HepG2 (cell line): ENCODE measurements around the gene AKT3. TPM values are rescaled to one million over a fixed set of nuclear protein-coding genes. Genes with fewer than 3 reads are reported as not detected.
A peak's percentile ranks its signal among the peaks of the same experiment; 100 is the strongest.

Experiments
- ATAC-seq: fragments of 200-7000 bp; cut with Tn5 transposase; 3 replicates; pipeline ENCODE4 v1.9.1; 2020; ENCODE audit warnings: mild to moderate bottlenecking, moderate library complexity
- BruUV-seq: library from RNA; stranded (reverse); fragments of 400-500 nt; replicated peaks from 2 replicates; lab custom pipeline; 2021; lab: Mats Ljungman, UMichigan
- CTCF ChIA-PET: fragments of 300-600 bp; formaldehyde crosslinking; extraction: SDS; loops from one replicate; lab custom pipeline; 2021; ENCODE audit warnings: low total read pairs, inconsistent platforms, low intra/inter-chr PET ratio; lab: Yijun Ruan, JAX
- POLR2A ChIA-PET: fragments of 350-600 bp; sonication (Branson Sonifier 250); formaldehyde crosslinking; loops from one replicate; lab custom pipeline; 2020; ENCODE audit warnings: antibody characterized with exemption, inconsistent platforms; lab: Yijun Ruan, JAX
- DNase-seq: peaks from one replicate; pipeline ENCODE4 v3.0.0-alpha.2; 2015; ENCODE audit warnings: low spot score
- FAIRE-seq: peaks from 3 replicates; lab custom pipeline; 2011; peaks lifted over from hg19 to GRCh38; lab: Jason Lieb, UNC
- H2AFZ ChIP-seq: one replicate; pipeline ENCODE4 v1.6.1; 2011; ENCODE audit warnings: low read length, inconsistent platforms
- H3K27ac ChIP-seq: fragments of 300-600 bp; 3 replicates; pipeline ENCODE4 v1.8.0; 2011; ENCODE audit warnings: mixed run types, mild to moderate bottlenecking, mixed read lengths, low read length, inconsistent platforms; ENCODE audit not compliant: insufficient read depth; ENCODE audit errors: extremely low read length
- H3K27me3 ChIP-seq, 2 experiments: fragments of 200-600 bp in 1 of 2; 2 replicates in 1 of 2; 3 replicates in 1 of 2; pipeline versions ENCODE4 v1.6.0 to v1.8.0; 2011; ENCODE audit warnings: low read length in 2 of 2, mild to moderate bottlenecking in 2 of 2, moderate library complexity in 2 of 2, inconsistent platforms in 1 of 2; ENCODE audit not compliant: insufficient read depth in 2 of 2, control insufficient read depth in 1 of 2
- H3K36me3 ChIP-seq, 2 experiments: fragments of 200-600 bp in 1 of 2; replicated peaks in 1 of 2; 2 replicates in 1 of 2; 3 replicates in 1 of 2; pipeline versions ENCODE4 v1.5.1 to v1.8.0; 2011; ENCODE audit warnings: low read length in 2 of 2, inconsistent platforms in 1 of 2; ENCODE audit not compliant: insufficient read depth in 2 of 2, control insufficient read depth in 1 of 2
- H3K4me1 ChIP-seq: 2 replicates; pipeline ENCODE4 v1.5.1; 2012; ENCODE audit warnings: low read length, inconsistent platforms; ENCODE audit not compliant: insufficient read depth
- H3K4me2 ChIP-seq: 2 replicates; pipeline ENCODE4 v1.6.0; 2011; ENCODE audit warnings: low read depth, low read length, inconsistent platforms
- H3K4me3 ChIP-seq, 3 experiments: fragments of 200-600 bp in 1 of 3; sonication (generic), shearing (Covaris generic) in 1 of 3; replicated peaks in 1 of 3; 2 replicates each; pipeline ENCODE4 v1.5.1; 2011 to 2016; ENCODE audit warnings: low read length in 3 of 3, inconsistent platforms in 2 of 3, low read depth in 2 of 3, mild to moderate bottlenecking in 2 of 3, control low read depth in 1 of 3, mixed read lengths in 1 of 3; ENCODE audit not compliant: insufficient read depth in 1 of 3
- H3K79me2 ChIP-seq: one replicate; pipeline ENCODE4 v1.6.1; 2011; ENCODE audit warnings: low read length, inconsistent platforms; ENCODE audit not compliant: insufficient read depth
- H3K9ac ChIP-seq: 2 replicates; pipeline ENCODE4 v1.6.0; 2011; ENCODE audit warnings: mild to moderate bottlenecking, low read depth, low read length, inconsistent platforms; ENCODE audit not compliant: insufficient read depth
- H3K9me3 ChIP-seq: 2 replicates; pipeline ENCODE4 v1.5.1; 2012; ENCODE audit warnings: mild to moderate bottlenecking, low read length
- H4K20me1 ChIP-seq: 2 replicates; pipeline ENCODE4 v1.6.0; 2011; ENCODE audit warnings: inconsistent platforms, mild to moderate bottlenecking, low read length, moderate library complexity; ENCODE audit not compliant: insufficient read depth
- CTCF ChIP-seq: sonication (generic); formaldehyde crosslinking; IDR thresholded peaks from 2 replicates; pipeline ENCODE4 v1.5.0; 2020; ENCODE audit warnings: mild to moderate bottlenecking, missing genetic modification reagents, moderate library complexity
- FOXM1 ChIP-seq: sonication (generic); formaldehyde crosslinking; IDR thresholded peaks from 2 replicates; pipeline ENCODE4 v1.5.0; 2020; ENCODE audit warnings: missing genetic modification reagents
- MED8 ChIP-seq: sonication (generic); formaldehyde crosslinking; IDR thresholded peaks from 2 replicates; pipeline ENCODE4 v1.8.1; 2023; ENCODE audit warnings: mild to moderate bottlenecking, missing genetic modification reagents; ENCODE audit not compliant: insufficient replicate concordance
- SMAD1 ChIP-seq: sonication (generic); formaldehyde crosslinking; IDR thresholded peaks from 2 replicates; pipeline ENCODE4 v1.4.0; 2020; ENCODE audit warnings: missing genetic modification reagents, low read depth, mild to moderate bottlenecking, borderline replicate concordance
- WGBS: methylation state at CpG from one replicate; pipeline ENCODE4 v1.1.6; 2017; ENCODE audit warnings: low lambda C conversion rate; 5-methylcytosine and 5-hydroxymethylcytosine counted together
- in situ Hi-C: cut with HindIII; loops from 2 replicates; pipeline ENCODE4 v1.10.0; 2017; ENCODE audit warnings: low pct_unique_long_range_greater_than_20kb; ENCODE audit not compliant: extremely low pct_ligation_motif_present
- intact Hi-C: fragments of 100-400 bp; cut with micrococcal nuclease; formaldehyde crosslinking; loops from one replicate; pipeline ENCODE4 v1.10.0; 2022; ENCODE audit not compliant: unreplicated experiment
- polyA plus RNA-seq, 8 experiments: library from polyadenylated mRNA; depleted of rRNA in 3 of 8; stranded (reverse) in 7 of 8; unstranded in 1 of 8; fragments of >200 nt; fragmentation: Illumina TruSeq in 4 of 8; extraction: Trizol in 4 of 8; gene quantifications; 2 replicates each; pipeline versions ENCODE4 v1.2.1 to v1.2.3, GENCODE V29; 2011 to 2016; ENCODE audit warnings: low read depth in 4 of 8, missing spikeins in 1 of 8, mixed read lengths in 1 of 8; ENCODE audit not compliant: insufficient read depth in 1 of 8
- total RNA-seq, 5 experiments: library from RNA; depleted of rRNA; stranded (reverse); fragments of >200 nt; fragmentation: Illumina TruSeq; extraction: Trizol; gene quantifications; 2 replicates each; pipeline ENCODE4 v1.2.3, GENCODE V29; 2016; ENCODE audit warnings: low read depth in 1 of 5

Gene AKT3
- total and polyA plus RNA-seq, 2 of the 13 experiments (the other 11 are each of a cell fraction or from before 2014, with no cell fraction given): 0.07 TPM

- H3K4me2 ChIP-seq: no peak overlapping the region
- CTCF ChIA-PET: no interaction called here
Observed at GRCh38 chr1:243483952-243484351, 366.1 kb downstream of the AKT3 start.

GRCh38 chr1:243483071-243483771 lies 366.8 kb downstream of the AKT3 start:
- in situ Hi-C loops (no loop called here), intact Hi-C loops (no loop called here)
- no peaks in the 10 kb centered on the region for H3K79me2 ChIP-seq
- H3K27me3 ChIP-seq: no peaks in the 10 kb centered on the region
- DNase-seq: no peak
- no peak for TF ChIP-seq FOXM1 (CRISPR knock-in tag)
- 0 out of 2 replicates have a peak, but pooled peaks have one; percentile 21 for TF ChIP-seq CTCF (CRISPR knock-in tag)
- no peak overlapping the region for H3K4me2 ChIP-seq
- H3K27ac ChIP-seq: no peak overlapping the region
- ChIA-PET CTCF (no interaction called here), POLR2A (no interaction called here)
- H3K4me1 ChIP-seq: no peaks in the 10 kb centered on the region
- WGBS: 96% methylated on average over 54 of the region's 60 CpGs
- no peak; the same call in 2 of the 3 replicates for ATAC-seq
- H2AFZ ChIP-seq: no peak overlapping the region
- H4K20me1 ChIP-seq: no peaks in the 10 kb centered on the region
- BruUV-seq: no TSS peak
- FAIRE-seq: no peak
- H3K36me3 ChIP-seq: no peaks in the 10 kb centered on the region
- no peak overlapping the region for H3K4me3 ChIP-seq
- H3K9me3 ChIP-seq: no peaks in the 10 kb centered on the region
- no peak overlapping the region for H3K9ac ChIP-seq

More at GRCh38 chr1:243483952-243484351, 366.1 kb downstream of the AKT3 start:
- no TSS peak for BruUV-seq
- in situ Hi-C loops (no loop called here), intact Hi-C loops (no loop called here)
- H4K20me1 ChIP-seq: no peaks in the 10 kb centered on the region
- H3K27me3 ChIP-seq: no peaks in the 10 kb centered on the region
- no peak overlapping the region for H3K27ac ChIP-seq
- H3K9ac ChIP-seq: no peak overlapping the region
- POLR2A ChIA-PET: no interaction called here
- H3K9me3 ChIP-seq: no peaks in the 10 kb centered on the region
- TF ChIP-seq SMAD1 (CRISPR knock-in tag) (no peak), MED8 (CRISPR knock-in tag) (no peak)
- no peak overlapping the region for H3K4me3 ChIP-seq
- ATAC-seq (no peak), DNase-seq (no peak), FAIRE-seq (no peak)
- no peaks in the 10 kb centered on the region for H3K79me2 ChIP-seq
- H2AFZ ChIP-seq: no peak overlapping the region
- no peaks in the 10 kb centered on the region for H3K4me1 ChIP-seq
- no peaks in the 10 kb centered on the region for H3K36me3 ChIP-seq
- 95% methylated on average over 15 of the region's 16 CpGs for WGBS
